GM19467 (cell line): ENCODE data around the gene COPS8.

Experiments
- ATAC-seq: cut with Tn5 transposase; IDR thresholded peaks from one replicate; pipeline ENCODE4 v1.9.1; 2021; ENCODE audit warnings: mild to moderate bottlenecking, moderate library complexity; ENCODE audit not compliant: unreplicated experiment

The COPS8 gene

DNA sequence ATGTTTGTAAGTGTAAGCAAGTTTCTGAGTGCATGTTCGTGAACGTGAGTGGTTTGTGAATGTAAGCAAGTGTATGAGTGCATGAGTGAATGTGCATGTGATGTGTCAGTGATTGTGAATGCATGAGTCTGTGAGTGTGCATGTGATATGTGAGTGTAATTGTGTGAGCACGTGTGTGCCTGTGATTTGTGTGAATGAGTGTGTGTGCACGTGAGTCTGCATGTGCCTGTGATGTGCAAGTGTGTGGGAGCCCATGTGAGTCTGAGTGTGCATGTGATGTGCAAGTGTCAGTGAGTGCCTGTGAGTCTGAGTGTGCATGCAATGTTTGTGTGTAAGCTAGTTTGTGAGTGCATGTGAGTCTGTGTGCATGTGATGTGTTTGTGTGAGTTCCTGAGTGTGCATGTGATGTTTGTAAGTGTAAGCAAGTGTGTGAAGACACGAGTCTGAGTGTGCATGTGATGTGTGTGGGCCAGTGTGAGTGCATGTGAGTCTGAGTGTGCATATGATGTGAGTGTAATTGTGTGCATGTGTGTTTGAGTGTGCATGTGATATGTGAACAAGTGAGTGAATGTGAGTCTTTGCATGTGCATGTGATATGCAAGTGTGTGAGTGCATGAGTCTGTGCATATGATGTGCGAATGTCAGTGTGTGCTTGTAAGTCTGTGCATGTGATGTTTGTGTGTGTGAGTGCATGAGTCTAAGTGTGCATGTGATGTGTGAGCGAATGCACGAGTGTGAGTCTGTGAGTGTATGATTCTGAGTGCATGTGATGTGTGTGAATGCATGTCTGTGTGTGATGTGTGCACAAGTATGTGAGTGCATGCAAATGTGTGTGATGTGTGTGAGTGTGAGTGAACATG, 45.1 kb downstream of the COPS8 start:
- no peak for ATAC-seq

DNA sequence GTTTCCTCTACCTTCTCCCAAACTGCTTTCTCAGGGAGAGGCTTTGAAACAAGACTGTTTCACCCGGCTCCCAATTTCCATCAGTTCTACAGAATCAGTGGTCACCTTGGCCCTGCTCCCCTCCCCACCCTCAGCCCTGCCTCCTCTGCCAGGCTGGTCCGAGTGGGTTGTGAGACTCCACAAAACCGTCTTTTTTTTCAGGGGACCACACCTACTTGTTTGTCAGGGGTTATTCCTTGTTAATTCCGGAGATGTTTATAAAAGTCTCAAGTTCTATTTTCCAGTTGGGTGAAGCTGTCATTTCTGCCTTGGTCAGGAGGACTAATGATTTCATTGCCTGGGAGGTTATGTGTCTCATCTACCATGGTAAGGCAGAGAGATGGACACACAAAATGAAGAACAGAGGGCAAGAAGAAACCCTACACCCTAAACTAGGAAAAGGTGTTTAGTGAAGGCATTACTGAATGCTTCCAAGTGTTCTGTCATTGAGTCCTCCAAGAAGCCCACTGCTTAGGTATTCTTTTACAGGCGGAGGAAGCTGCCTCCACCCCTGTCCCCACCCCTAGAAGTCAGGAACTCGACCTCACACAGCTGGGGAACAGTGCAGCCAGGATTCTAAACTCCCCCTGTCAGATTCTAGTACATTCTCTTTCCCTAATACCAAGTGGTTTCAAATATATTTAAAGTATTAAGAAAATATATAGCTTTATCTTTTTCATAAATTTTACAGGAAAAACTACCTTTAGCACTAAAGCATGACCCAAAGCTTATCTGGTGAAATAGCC, 46.3 kb downstream of the COPS8 start:
- ATAC-seq: no peak

DNA sequence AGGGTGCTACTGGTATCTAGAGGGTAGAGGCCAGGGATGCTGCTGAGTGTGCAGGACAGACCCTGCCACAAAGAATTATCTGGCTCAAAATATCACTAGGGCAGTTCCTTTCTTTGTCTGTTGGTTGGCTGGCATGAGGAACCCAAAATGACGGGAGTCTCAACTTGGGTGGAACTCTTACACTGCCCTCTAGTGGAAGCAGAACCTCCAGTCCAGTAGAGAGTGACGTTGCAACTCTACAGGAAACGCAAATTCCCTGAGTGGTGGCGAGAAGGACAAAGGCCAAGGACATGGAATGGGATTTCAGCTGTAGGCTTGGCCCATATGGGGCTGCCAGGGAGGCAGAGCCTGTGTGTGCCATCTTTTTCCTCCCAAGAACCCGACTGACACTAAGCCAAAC, 47.1 kb downstream of the COPS8 start:
- no peak for ATAC-seq

DNA sequence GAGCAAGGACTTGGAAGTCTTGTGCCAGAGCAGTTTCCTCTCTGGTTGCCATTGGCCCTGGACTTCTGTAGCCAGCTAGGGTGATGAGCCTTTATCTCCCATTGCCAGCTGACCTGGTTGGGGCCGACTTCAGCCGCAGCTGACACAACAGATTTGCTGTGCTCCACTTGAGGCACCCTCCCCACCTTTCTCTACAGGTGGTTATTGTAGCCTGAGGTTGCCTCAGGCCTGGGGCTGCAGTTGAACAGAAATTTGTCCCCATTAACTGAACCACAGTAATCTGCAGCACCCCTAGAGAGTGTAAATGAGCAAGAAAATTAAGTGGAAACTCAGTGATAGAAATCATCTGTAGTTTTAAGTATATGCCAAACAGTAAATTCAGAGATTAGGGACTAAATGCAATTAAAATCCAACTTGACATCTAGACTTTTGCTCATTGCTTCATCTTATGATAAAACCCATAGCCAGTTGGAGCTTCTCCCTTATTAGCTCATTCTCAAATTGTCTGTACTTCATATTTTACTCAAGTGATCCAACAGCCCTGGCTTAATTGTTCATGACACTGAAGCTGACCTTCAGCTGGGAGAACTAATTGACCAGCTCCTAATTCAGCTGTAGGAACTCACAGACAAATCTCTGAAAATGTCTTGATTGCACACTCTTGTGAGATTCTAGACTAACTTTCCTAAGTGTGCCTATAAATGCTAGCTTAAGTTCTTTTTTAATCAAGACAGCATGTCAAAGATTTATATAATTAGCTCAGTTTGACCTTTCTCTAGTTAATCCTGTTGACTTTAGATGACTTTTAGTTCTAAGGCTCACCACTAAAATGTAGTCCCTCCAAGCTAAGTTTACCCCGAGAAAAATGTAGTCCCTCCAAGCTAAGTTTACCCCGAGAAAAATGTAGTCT, 48.9 kb downstream of the COPS8 start:
- no peak for ATAC-seq

DNA sequence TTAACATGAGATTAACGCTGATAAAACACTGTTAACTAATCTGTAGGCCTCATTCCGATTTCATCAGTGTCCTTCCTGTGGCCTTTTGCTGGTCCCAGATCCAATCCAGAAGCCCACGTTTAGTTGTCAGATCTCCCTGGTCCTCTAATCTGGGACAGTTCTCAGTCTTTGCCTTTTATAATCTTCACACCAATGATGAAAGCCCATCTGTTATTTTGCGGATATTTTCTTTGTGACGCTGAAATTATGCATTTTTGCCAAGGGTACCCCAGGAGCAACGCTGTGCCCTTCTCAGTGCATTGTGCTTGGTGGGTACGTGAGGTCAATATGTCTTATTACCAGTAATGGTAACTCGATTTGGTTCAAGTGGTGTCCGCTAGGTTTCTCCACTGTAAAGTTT, 51.1 kb downstream of the COPS8 start:
- no peak for ATAC-seq

DNA sequence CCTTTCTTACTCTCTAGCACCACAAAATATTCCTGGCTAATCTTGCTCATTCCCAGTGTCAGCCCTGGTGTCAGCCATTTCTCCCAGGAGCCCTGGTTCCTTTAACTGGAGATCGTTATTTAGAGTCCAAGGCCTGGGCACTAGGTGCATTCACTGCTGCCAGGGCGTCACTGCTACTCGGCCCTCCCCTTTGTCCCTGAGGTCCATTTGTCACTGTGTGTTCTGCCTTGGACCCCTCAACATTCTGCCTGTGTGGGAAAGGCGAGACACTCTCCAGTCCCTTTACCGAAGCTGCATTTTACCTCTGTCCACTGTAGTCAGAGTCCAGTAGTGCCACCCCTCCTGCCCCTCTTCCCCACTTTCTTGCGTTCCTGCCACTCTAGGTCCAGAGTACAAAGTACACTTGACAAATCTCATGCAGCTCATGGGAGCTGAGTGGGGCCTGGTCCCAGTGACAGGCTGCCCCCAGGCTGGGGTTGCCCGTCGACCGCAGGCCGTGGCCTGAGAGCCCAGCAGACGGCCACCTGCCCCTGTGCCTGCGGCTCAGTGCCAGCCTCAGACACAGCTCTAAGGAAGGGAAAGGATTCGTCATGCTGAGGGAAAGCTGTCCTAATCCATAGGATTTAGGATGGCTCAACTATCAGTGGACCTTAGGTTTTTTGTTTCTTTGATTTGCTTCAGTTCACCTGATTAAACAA, 52.1 kb downstream of the COPS8 start:
- ATAC-seq: no peak

DNA sequence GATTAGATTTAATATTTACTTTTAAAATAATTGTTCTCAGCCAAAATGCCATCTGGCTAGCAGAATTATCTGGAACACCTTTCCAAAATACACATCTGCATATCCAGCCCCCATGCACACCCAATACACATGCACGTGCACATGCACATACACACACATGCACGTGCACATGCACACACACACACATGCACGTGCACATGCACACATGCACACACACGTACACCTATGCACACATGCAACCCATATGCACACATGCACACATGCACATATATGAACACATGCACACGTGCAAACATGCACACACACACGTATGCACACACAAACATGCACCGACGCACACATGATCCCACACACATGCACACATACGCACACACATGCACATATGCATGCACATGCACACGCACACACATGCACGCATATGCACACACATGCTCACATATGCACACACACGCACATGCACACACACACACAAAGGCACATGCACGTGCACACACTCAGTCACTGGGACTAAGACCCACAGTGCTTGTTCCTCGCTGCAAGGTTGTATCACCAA, 53.5 kb downstream of the COPS8 start:
- ATAC-seq: no peak

DNA sequence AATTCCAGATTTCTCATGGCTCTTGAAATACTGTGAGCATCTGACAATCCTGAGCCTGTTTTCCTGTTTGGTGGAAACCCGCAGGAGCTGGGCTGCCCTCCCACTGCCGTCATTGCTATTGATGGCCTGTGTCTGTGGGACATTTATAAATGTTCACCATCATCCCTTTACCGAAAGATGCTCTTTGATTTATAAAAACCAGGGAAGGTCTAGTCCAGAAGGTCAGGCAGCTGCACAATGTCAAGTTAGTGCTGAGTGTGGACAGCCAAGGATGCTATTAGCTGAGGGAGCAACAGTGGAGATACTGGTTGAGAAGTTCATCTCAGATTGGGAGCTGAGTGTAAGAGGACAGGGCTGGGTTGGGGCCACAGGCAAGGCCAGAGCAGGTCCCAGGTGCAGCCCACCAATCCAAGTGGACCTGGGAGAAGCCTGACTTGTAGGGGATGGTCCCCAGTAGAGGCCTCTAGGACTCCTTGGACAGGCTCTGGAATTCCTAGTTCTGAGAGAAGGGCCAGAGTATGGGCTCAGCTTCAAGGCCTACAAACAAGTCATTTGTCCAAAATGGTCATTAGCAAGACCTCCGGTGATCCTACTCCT, 55.1 kb downstream of the COPS8 start:
- ATAC-seq: no peak

DNA sequence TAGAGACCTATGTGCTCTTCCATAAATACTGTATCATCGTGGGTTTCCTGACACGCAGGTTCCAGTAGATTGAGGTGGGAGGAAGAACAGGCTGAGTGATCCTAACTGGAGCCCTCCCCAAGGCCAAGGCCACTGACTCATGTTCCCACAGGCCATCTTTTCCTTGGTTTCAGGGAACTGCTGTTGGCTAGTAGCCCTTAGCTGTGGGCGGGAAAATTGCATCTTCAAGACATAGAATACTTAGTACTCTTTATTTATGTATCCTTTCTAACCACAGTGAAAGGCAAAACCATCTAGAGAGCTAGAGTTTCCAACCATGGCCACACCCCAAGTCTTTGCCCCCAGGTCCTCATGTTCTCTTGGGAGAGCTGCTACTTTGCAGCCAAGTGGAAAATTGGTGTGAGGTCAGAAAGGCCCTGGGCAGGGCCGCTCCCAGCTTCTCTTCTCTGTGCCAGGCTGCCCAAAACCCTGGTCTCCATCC, 55.9 kb downstream of the COPS8 start:
- ATAC-seq: no peak

DNA sequence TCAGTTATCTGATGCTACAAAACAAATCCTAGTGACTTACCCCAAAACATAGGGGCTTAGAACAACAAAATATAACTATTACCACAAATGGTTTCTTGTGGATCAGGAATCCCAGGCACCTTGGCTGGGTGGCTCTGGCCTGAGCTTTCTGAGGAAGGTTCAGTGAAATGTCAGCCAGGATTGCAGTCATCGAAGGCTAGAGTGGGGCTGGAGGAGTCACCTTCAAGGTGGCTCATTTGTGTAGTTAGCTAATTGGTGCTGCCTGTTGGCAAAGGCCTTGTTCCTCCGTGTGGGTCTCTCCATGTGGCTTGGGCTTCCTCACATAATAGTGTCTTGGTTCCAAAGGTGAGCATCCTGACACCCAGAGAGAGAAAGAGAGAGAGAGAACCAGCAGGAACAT, 57.4 kb downstream of the COPS8 start:
- no peak for ATAC-seq

DNA sequence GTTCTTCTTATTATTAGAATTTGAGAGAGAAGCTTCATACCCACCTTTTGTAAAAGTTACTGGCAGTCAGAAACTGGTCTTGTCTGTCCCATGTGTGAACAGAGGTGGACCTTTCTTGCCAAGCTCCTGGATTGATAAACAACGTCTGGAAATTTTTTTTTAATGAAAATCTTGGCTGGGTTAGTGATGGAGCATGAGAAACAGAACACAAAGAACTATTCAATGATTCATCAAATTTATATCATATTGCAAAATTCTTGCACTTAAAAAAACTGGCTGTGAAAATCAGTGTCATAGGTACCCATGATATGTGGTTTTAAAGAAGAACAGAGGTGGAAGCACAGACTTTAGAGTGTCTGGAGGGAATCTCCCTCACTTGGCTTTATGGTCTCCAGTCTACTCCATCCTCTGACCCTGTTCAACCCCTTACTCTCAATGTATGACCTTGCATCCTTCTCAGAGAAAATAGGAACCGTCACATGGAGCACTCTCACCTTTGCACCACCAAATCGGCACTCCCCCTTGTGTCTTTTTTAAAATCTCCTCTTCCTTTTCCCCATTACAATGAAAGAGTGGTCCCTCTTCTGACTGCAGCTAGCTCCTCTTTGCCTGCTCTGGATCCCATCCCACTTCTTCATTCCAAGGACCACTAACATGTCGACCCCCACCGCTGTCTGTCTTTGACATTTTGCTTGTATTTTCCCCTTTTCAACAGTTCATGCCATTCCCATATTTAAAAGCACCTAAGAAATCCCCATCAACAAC, 58.2 kb downstream of the COPS8 start:
- ATAC-seq: no peak

DNA sequence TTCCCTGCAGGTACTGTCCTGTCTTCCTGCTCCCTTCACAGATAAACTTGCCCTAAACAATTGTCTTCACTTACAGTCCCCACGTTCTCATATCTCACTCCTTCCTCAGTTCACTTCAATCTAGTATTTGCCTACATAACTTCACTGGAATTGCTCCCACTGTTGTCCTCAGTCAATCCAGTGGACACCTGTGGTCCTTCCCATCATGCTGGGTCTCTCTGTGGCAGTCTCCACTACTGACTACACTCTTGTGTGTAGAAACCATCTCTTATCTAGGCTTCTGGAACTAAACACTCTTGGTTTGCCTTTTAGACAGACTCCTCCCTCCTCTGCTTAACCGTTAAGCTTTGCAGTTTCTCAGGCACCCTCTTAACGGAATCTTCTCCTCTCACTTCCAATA, 58.8 kb downstream of the COPS8 start:
- no peak for ATAC-seq

DNA sequence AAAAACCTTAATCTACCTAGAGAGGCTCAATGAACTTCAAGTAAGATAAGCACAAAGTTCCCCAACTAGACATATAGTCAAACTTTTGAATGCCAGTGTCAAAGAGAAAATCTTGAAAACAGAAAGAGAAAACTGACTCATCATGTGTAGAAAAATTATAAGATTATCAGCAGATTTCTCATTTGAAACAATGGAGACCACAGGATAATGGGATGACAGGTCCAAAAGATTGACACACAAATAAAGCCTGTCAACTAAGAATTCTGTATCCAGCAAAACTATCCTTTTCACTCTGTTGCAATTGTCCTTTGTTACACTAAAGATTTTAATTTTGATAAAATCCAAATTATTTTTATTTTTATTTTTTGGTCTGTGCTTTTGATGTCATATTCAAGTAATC, 61.6 kb downstream of the COPS8 start:
- no peak for ATAC-seq

DNA sequence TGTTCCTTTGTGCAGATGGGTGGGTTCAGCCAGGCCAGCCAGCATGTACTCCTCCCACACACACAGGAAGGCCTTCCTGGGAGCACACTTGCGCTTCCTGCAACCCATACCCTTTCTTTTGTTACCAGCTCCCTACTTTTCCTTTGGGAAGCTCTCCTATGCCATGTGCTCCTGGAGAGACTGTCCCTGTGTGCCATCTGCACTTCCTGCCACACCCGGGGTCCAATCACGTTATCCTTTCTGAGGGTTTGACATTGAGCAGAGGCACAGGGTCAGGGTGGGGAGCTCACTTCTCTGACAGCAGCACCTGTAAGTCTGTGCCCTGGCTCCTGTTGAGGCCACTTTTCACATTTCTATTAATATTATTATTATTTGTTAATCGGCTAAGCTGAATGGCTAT, 62.9 kb downstream of the COPS8 start:
- ATAC-seq: no peak

DNA sequence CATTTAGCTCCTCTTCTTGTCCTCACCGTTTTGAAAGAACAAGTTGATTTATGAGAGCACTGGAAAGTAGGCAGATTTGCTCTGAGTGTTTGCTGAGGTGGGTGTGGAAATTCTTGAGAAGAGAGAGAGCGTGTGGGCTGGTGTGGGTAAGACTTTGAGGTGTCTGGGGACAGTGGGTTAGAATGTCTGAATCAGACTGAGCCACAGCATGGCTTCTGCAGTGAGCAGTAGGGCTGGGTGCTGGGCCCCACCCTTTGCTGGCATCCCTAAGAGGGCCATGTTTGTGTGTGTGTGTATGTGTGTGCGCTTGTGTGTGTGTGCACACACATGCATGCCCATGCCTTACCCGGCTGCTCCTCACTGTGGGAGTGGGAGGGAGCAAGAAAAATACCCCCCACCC, 63.7 kb downstream of the COPS8 start:
- no peak for ATAC-seq
